ENCODE measurements around the gene SCP2D1. TPM values are rescaled to one million over a fixed set of nuclear protein-coding genes. Genes with fewer than 3 reads are reported as not detected.

The SCP2D1 gene
- total RNA-seq, 1 donor from 2014 or later = not detected

DNA sequence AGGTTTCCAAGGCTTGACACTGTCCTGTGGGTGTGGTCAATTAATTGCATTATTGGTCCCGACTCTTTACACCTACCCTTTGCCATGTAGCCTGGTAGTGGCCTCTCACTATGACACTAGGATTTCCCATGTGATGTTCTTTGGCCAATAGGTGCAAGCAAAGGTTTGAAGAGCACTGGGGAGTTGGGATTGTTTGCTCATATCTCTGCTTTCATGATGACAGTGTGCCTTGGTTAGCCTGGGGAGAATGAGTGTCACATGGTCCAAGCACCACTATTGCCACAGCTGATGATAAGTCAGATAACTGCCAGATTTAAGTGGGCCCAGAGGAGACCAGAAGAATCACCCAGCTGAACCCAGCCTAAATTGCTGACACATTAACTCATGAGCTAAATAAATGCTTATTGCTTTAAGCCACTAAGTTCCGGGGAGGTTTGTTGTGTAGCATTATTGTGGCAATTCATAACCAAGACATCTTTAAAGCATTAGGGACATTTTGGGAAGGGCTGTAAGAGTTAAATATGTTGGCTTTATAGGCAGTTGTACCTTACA, 17.2 kb upstream of the SCP2D1 start:
- Histone ChIP-seq H3K4me1 (peaks cover 6% of the 10 kb centered on the region), H3K9me3 (no peaks in the 10 kb centered on the region), H3K27me3 (no peaks in the 10 kb centered on the region), H3K36me3 (no peaks in the 10 kb centered on the region), H3K4me3 (no peak overlapping the region), H3K27ac (no peak overlapping the region)
- TF ChIP-seq, protein P1, sequence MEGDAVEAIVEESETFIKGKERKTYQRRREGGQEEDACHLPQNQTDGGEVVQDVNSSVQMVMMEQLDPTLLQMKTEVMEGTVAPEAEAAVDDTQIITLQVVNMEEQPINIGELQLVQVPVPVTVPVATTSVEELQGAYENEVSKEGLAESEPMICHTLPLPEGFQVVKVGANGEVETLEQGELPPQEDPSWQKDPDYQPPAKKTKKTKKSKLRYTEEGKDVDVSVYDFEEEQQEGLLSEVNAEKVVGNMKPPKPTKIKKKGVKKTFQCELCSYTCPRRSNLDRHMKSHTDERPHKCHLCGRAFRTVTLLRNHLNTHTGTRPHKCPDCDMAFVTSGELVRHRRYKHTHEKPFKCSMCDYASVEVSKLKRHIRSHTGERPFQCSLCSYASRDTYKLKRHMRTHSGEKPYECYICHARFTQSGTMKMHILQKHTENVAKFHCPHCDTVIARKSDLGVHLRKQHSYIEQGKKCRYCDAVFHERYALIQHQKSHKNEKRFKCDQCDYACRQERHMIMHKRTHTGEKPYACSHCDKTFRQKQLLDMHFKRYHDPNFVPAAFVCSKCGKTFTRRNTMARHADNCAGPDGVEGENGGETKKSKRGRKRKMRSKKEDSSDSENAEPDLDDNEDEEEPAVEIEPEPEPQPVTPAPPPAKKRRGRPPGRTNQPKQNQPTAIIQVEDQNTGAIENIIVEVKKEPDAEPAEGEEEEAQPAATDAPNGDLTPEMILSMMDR (IDR thresholded peaks at IDR 0.05) = no peak
- no peak for TF ChIP-seq POLR2AphosphoS5 (IDR thresholded peaks at IDR 0.05; ENCODE audit: insufficient read depth in 1 of 2, low read depth in 1 of 2)
- no peak for TF ChIP-seq POLR2A (IDR thresholded peaks at IDR 0.05)
- intact Hi-C loops (cut with DNase I) = no loop called here
- no peak for DNase-seq (ENCODE audit: extremely low spot score in 2 of 2)

DNA sequence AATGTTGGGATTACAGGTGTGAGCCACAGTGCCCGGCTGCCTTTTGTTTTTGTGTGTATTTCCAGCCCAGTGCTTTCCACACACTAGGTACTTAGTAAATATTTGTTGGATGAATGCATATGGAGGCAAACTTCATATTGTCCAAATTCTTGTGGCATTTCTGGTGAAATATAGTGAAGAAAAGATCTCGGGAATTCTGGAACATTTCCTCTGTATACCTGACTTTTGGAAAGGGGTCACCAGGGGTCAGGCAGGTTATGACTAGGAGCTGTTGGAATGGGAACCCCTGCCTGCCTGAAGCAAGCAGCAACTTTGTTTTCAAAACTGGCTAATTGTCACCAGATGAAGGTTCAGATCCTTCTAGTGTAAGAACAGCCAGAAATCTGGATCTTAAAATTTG, 12.1 kb upstream of the SCP2D1 start:
- DNase-seq (ENCODE audit: extremely low spot score in 2 of 2) = no peak
- intact Hi-C loops (cut with DNase I) = no loop called here

DNA sequence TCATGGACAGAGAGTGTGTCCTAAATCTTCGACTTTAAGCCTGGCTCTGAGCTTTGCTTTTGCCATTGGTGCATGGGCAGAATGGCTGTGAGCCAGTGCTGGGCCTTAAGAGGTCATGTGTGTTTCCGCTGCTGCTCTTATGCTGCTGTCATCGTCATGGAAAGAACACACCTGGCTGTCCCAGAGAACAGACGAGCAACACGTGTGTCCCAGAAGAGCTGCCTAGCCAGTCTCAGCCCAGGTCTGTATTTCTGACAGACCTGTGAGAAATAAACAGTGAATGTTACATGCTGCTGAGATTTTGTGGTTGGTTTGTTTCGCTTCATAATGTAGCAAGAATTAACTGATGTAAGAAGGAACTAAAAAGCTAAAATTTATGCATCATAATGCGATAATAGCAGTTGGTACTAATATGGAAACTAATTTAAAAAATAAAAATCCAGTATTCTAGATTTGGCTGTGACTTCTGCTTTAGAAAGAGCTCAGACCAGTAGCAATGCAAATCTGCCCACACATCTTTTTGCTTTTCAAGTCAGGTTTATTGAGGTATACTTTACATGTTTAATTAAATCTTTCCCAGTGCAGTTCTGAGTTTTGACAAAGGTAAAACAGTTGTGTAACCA, 11.5 kb upstream of the SCP2D1 start:
- intact Hi-C loops (cut with DNase I) = no loop called here

More for the DNA sequence above, 12.1 kb upstream of the SCP2D1 start:
- Histone ChIP-seq H3K27me3 (no peaks in the 10 kb centered on the region), H3K36me3 (no peaks in the 10 kb centered on the region), H3K4me1 (no peaks in the 10 kb centered on the region), H3K27ac (no peak overlapping the region), H3K9me3 (no peaks in the 10 kb centered on the region), H3K4me3 (no peak overlapping the region)
- TF ChIP-seq, protein P1 (IDR thresholded peaks at IDR 0.05) = no peak
- no peak for TF ChIP-seq POLR2AphosphoS5 (IDR thresholded peaks at IDR 0.05; ENCODE audit: insufficient read depth in 1 of 2, low read depth in 1 of 2)
- no peak for TF ChIP-seq POLR2A (IDR thresholded peaks at IDR 0.05)

DNA sequence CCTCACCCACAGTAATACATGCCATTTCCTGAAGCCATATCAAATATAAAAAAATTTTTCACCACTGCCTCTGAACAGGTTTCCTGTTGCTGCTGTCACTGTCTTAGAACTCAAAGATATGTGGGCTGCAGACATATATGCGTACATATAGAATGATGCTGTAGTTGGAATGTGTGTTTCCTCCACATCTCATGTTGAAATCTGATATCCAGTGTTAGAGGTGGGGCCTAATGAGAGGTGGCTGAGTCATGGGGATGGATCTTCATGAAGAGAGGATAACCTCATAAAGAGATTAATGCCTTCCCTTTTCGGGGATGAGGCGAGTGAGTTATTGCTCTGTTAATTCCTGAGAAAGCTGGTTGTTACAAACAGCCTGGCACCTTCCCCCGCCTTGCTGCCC, 7.7 kb upstream of the SCP2D1 start:
- TF ChIP-seq POLR2A (IDR thresholded peaks at IDR 0.05) (no peak), POLR2AphosphoS5 (IDR thresholded peaks at IDR 0.05; ENCODE audit: insufficient read depth in 1 of 2, low read depth in 1 of 2) (no peak)
- TF ChIP-seq, protein P1 (IDR thresholded peaks at IDR 0.05) = no peak
- Histone ChIP-seq H3K27ac (no peak overlapping the region), H3K9me3 (no peaks in the 10 kb centered on the region), H3K4me3 (no peak overlapping the region), H3K4me1 (no peaks in the 10 kb centered on the region), H3K27me3 (no peaks in the 10 kb centered on the region), H3K36me3 (no peaks in the 10 kb centered on the region)
- no peak for DNase-seq (ENCODE audit: extremely low spot score in 2 of 2)
- intact Hi-C loops (cut with DNase I) = no loop called here

More for the DNA sequence above, 11.5 kb upstream of the SCP2D1 start:
- no peaks in the 10 kb centered on the region for H3K36me3 ChIP-seq
- no peak overlapping the region for H3K27ac ChIP-seq
- no peaks in the 10 kb centered on the region for H3K9me3 ChIP-seq
- no peak for DNase-seq (ENCODE audit: extremely low spot score in 2 of 2)
- TF ChIP-seq POLR2AphosphoS5 (IDR thresholded peaks at IDR 0.05; ENCODE audit: insufficient read depth in 1 of 2, low read depth in 1 of 2) = no peak
- TF ChIP-seq, protein P1 (IDR thresholded peaks at IDR 0.05) = no peak
- no peak for TF ChIP-seq POLR2A (IDR thresholded peaks at IDR 0.05)
- no peaks in the 10 kb centered on the region for H3K27me3 ChIP-seq
- no peak overlapping the region for H3K4me3 ChIP-seq
- H3K4me1 ChIP-seq = no peaks in the 10 kb centered on the region

DNA sequence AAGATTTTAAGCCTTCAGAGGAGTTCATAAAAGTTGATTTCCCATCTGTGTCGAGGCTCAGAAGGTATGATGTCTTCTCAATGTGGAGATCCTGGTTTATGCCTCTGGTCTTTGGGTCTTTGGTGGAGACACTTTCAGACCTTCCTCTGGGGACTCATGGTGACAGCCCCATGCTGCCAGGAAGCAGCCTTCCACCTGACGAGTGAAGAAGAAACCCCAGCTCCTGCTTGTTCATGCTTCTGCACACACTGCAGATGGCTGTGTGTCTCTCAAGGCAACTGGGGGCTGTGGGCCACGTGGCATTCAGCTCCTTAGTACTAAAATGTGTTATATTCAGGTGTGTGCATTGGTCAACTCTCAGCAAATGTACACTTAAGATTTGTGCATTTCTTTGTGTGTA, 4.9 kb upstream of the SCP2D1 start:
- no peaks in the 10 kb centered on the region for H3K9me3 ChIP-seq
- H3K4me1 ChIP-seq = no peaks in the 10 kb centered on the region
- intact Hi-C loops (cut with DNase I) = no loop called here
- no peaks in the 10 kb centered on the region for H3K36me3 ChIP-seq
- TF ChIP-seq POLR2A (IDR thresholded peaks at IDR 0.05) = no peak
- TF ChIP-seq POLR2AphosphoS5 (IDR thresholded peaks at IDR 0.05; ENCODE audit: insufficient read depth in 1 of 2, low read depth in 1 of 2) = no peak
- TF ChIP-seq, protein P1 (IDR thresholded peaks at IDR 0.05) = no peak
- no peaks in the 10 kb centered on the region for H3K27me3 ChIP-seq
- DNase-seq (ENCODE audit: extremely low spot score in 2 of 2) = no peak
- H3K27ac ChIP-seq = no peak overlapping the region
- H3K4me3 ChIP-seq = no peak overlapping the region
